GM19463 (cell line): Measurements from ENCODE around the gene MFGE8.

Experiments used
- ATAC-seq: cut with Tn5 transposase; IDR thresholded peaks from one replicate; pipeline ENCODE4 v1.9.1; 2021; ENCODE audit warnings: mild to moderate bottlenecking, moderate library complexity; ENCODE audit not compliant: unreplicated experiment

Gene MFGE8

DNA sequence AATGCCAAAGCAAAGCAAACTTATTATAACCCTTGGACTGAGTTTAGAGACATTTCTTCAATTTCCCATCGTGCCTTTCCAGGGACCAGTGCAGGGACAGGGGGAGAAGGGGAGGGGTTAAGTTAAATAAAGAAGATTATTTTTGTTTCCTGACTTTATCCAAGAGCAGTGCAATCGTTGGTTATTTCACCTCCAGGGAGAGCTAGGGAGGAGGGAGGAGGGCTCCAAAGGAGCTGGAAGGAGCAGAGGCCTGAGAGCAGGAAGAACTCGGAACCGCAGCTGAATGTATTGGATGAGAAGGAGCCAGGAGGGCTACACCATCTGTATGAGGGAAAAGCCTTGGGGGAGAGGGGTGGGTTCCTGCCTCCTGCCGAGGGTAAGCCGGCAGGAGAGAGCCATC, 38.5 kb downstream of the MFGE8 start:
- ATAC-seq = no peak

DNA sequence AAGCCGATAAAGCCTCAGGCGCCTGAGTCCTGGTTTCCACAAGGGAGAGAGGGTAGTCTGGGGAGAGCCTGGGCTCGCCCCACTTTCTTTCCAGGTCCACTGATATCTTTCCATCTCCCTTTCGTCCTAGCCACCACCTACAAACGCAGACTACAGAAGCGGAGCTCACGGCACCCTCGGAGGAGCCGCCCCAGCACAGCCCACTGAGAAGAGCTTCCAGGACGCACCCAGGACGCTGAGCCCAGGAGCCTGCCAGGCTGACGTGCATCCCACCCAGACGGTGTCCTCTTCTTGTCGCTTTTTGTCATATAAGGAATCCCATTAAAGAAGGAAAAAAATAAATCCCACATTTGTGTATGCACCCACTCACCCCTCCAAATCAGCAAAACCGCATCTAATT, 38.9 kb downstream of the MFGE8 start:
- no peak for ATAC-seq

DNA sequence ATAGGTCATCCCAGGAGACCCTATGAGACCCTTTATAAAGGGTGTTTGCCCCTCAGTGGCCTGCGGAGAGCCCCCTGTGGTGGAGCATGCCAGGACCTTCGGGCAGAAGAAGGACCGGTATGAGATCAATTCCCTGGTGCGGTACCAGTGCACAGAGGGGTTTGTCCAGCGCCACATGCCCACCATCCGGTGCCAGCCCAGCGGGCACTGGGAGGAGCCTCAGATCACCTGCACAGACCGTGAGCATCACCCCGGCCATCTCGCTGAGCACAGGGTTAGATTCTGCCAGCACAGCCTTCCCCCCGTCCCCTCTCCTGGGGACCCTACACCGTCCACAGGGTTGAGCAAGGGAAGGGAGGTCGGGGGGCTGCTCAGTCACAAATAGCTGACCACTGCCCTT, 39.4 kb downstream of the MFGE8 start:
- ATAC-seq = no peak

DNA sequence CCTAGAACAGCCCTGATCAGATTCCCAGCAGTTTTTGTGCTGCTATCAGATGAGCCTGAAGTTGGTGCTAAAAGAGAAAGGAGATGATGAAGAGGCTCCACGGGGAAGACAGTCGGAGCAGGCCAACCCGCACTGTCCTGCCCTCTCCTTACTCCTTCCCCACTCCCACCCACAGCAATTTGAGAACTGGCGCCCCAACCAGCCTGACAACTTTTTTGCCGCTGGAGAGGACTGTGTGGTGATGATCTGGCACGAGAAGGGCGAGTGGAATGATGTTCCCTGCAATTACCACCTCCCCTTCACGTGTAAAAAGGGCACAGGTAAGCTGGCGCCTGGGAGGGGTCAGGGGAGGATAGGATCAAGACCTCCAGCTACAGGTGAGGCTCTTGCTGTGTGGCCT, 40.5 kb downstream of the MFGE8 start:
- no peak for ATAC-seq

DNA sequence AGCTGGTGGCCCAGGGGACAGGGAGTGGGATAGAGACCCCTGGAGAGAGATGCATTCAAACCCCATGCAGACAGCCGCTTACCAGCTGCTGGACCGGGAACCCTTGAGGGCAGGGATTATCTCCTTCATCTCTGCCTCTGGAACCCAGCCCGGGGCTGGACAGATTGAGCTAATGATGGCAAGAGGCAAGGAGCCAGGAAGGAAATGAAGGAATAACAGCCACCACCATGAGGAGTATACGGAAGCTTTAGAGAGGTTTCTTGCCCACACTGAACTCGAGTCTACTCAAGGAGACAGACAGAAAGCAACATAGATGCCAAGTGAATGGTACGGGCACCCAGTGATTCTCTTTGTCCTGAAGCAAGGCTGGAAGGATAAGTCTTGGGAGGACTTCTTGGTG, 41.1 kb downstream of the MFGE8 start:
- ATAC-seq = no peak

DNA sequence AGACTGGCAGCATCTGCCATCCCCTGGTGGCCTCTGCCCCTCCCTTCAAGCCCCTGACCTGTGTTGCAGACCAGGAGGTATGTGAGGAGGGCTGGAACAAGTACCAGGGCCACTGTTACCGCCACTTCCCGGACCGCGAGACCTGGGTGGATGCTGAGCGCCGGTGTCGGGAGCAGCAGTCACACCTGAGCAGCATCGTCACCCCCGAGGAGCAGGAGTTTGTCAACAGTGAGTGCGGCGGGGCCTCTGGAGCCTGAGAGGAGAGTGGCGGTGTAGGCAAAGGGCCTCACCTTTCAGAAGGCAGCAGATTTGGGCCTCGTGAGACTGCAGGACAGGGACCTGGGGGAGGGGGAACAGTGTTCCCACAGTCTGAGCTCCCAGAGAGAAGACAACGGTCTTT, 41.9 kb downstream of the MFGE8 start:
- no peak for ATAC-seq

DNA sequence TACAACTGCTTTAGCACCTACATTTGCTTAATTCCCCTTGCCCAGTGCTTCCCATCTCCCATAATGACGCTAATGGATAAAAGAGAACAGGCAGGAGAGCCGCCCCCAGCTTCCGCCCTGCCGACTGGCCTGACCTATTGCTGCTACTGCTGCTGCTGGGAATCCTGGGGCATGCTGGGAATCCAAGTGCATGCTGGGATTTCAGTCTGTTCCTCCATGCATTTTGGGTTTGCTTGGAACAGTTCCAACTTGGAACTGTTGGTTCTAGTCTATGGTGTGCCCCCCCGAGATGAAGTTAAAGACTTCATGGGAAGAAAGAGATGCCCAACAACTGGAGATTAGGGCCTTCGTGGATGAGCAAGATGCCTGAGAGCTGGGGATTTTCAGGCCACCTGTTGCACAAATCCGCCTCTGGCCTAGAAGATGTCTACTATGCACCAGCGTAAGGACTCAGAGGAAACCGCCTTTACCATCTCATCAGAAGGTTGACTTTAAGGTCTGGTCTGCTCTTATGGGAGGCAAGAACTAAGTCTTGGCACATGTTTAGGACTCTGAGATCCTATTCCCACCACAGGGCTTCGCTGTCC, 46.8 kb downstream of the MFGE8 start:
- no peak for ATAC-seq

DNA sequence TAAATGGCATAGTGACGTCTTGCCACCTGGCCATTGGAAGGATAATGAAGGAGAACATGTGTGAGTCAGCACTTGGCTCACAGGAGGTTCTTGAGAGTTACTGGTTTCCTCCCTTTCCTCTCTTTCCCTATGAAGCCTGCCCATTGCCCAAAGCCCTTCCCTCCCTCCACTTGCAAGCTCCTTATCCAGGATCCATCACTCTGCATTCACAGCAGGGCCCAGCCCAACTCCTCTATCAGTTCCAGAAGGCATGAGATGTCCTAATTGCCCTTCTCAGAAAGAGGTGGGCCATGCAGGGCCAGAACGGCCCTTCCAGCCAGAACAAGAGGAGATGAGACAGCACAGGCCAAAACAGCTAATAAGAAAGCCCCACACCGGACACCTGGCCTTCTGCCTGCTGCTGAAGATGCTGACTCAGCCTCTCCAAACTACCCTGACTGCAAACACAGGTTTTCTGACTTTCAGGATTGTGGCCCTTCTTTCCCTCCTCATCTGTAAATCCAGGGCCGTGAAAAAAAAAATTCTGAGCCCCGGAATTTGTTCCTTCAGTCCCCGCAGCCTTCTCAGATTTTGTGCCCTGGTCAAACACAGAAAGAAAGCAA, 47.6 kb downstream of the MFGE8 start:
- no peak for ATAC-seq

DNA sequence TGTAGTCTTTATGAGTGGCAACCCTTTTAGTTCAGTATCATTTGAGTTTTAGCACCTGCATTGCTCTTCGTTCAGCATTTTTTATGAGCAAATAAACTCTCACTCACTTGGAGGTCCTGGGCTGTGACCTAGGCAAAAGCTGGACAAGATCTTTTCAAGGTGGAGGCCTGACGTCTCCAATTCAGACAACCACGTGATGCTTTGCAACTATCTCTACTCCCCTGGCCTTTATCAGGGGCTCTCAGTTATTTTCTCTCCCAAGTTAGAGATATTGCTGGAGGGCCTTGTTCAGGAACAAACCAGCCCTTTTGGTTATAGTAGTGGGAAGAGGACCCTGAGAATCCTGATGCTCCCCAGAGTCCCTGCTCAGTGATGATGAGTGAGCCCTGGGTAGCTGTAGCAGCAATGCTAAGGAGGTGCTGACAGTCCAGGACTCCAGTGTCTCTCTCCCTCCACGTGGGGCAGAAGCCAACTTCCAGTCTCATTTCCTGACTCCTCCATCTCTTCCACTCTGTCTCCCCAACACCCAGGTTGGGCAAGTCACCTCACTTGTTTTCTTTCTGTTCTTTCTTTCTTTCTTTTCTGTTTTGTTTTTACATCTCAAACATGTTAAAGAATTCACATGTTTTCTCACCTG, 48.2 kb downstream of the MFGE8 start:
- no peak for ATAC-seq

DNA sequence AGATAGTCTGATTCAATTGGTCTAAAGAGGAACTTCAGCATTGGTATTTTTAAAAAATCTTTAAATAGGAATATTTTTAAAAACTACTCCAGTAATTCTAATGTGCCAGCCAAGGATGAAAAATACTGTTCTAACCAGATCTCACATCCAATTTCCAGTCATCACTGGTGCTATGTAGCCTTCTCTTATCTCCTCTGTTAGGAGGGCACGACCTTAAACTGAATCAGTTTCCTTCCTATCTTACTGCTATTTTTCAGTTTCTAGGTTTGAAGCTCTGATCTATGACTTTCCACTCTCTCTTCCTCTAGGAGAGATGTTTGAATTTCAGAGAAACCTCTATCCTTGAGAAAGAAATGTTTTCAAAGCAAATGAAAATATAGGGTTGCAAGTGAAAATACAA, 49.8 kb downstream of the MFGE8 start:
- ATAC-seq = no peak

DNA sequence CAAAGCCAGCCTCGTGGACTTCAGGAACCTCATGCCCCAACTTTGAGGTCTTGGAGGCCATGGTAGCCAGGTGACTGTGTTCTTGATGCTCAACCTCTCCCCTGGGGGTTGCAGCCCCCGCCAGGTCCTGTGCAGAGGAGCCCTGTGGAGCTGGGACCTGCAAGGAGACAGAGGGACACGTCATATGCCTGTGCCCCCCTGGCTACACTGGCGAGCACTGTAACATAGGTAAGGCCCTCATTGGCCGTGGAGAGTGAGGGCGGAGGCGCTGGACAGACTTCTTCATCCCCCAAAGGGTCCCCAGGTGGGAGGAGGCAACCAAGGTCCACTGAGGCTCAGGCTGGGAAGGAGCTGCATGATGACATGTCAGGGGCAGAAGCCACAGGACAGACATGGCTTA, 53.0 kb downstream of the MFGE8 start:
- ATAC-seq = no peak

DNA sequence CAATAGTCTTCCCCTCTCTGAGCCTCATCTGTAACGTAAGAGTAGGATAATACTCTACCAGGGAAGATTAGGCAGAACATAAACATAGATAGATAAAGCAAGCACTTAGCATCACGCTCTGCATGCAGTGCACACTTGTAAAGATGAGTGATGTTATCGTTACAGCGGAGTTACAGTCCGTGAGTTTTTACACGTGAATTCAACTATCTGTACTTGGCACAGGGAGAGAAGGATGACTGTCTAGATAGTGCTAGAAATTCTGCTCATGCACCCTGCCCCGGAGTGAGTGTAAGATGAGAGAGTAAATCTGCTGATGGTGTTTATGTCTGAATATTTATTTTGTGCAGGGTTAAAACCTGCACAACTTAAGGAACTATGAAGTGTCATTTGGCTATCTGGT, 53.6 kb downstream of the MFGE8 start:
- no peak for ATAC-seq

DNA sequence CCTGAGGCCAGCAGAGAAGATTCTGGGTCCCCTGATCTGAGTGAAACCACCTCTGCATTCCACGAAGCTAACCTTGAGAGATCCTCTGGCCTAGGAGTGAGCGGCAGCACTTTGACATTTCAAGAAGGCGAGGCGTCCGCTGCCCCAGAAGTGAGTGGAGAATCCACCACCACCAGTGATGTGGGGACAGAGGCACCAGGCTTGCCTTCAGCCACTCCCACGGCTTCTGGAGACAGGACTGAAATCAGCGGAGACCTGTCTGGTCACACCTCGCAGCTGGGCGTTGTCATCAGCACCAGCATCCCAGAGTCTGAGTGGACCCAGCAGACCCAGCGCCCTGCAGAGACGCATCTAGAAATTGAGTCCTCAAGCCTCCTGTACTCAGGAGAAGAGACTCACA, 54.2 kb downstream of the MFGE8 start:
- ATAC-seq = no peak

DNA sequence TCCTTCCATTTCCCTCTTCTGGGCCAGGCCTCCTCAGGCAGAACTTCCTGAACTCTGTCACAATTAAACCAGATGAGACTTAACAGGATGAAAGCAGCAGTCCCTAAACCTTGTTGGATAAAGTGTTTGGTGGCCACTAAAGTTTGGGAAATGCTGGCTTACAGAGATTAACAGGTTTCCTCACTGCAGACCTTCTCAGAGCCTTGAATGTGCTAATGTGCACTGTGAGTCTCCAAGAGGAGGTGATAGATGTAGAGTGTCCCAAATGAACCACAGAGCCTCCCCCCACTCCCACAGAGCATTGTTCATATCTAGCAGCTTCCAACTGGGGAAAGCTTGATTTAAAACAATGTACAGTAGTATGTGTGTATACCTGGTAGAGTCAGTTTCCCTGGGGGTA, 60.7 kb downstream of the MFGE8 start:
- no peak for ATAC-seq

DNA sequence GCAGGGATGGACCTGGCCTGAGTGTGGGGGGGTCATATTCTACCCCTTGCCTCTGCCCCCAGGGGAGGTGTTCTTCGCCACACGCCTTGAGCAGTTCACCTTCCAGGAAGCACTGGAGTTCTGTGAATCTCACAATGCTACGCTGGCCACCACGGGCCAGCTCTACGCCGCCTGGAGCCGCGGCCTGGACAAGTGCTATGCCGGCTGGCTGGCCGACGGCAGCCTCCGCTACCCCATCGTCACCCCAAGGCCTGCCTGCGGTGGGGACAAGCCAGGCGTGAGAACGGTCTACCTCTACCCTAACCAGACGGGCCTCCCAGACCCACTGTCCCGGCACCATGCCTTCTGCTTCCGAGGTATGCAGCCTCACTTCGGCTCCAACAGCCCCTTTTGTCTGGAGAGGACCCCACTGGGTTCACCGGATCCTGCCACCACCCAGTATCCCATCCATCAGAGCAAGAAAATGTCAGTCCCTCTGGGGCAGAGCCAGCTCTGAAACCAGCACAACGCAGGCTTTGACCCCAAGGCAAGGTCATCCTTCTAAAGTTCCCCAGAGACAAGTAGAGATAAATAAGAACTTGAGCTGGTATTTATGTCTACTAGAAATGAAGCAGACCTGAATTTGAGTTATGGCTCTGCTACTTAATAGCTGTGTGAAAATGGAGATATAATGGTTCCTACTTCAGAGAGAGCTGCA, 63.7 kb downstream of the MFGE8 start:
- no peak for ATAC-seq
